GM23338 (cell line): ENCODE measurements around the gene GUCY2C. TPM values are rescaled to one million over a fixed set of nuclear protein-coding genes. Genes with fewer than 3 reads are reported as not detected.

ENCODE experiments used
- ATAC-seq: fragments of 200-7000 bp; cut with Tn5 transposase; 3 replicates; pipeline ENCODE4 v1.9.1; 2020
- DNase-seq: peaks from one replicate; pipeline ENCODE4 v3.0.0-alpha.2; 2015; ENCODE audit warnings: low spot score
- H2AFZ ChIP-seq: fragments of 200-600 bp; sonication (generic); 2 replicates; pipeline ENCODE4 v1.8.0; 2016; ENCODE audit warnings: antibody characterized with exemption, mild to moderate bottlenecking, moderate library complexity
- H3F3A ChIP-seq: fragments of 200-600 bp; sonication (generic); replicated peaks from 2 replicates; pipeline ENCODE4 v1.8.0; 2017; ENCODE audit warnings: antibody characterized with exemption, mixed run types, low read depth
- H3K27ac ChIP-seq: fragments of 200-600 bp; sonication (generic); 2 replicates; pipeline ENCODE4 v1.6.1; 2016; ENCODE audit warnings: low read depth
- H3K27me3 ChIP-seq: fragments of 200-600 bp; sonication (generic); 2 replicates; pipeline ENCODE4 v1.8.0; 2016; ENCODE audit warnings: mild to moderate bottlenecking, mixed run types, moderate library complexity; ENCODE audit not compliant: insufficient read depth
- H3K36me3 ChIP-seq: fragments of 200-600 bp; sonication (generic); 2 replicates; pipeline ENCODE4 v1.8.0; 2016; ENCODE audit warnings: mild to moderate bottlenecking; ENCODE audit not compliant: insufficient read depth
- H3K4me1 ChIP-seq: fragments of 200-600 bp; sonication (generic); 2 replicates; pipeline ENCODE4 v1.8.0; 2016; ENCODE audit warnings: mild to moderate bottlenecking, moderate library complexity; ENCODE audit not compliant: insufficient read depth
- H3K4me2 ChIP-seq: fragments of 200-600 bp; sonication (generic); 2 replicates; pipeline ENCODE4 v1.7.1; 2017; ENCODE audit warnings: mixed run types
- H3K4me3 ChIP-seq: fragments of 200-600 bp; sonication (generic); 2 replicates; pipeline ENCODE4 v1.6.1; 2016; ENCODE audit warnings: mixed run types
- H3K79me2 ChIP-seq: fragments of 200-600 bp; sonication (generic); replicated peaks from 2 replicates; pipeline ENCODE4 v1.8.0; 2017; ENCODE audit warnings: mild to moderate bottlenecking; ENCODE audit not compliant: insufficient read depth
- H3K9me2 ChIP-seq: fragments of 200-600 bp; sonication (generic); 2 replicates; pipeline ENCODE4 v1.8.0; 2017; ENCODE audit not compliant: insufficient read depth
- H4K20me1 ChIP-seq: fragments of 200-600 bp; sonication (generic); replicated peaks from 2 replicates; pipeline ENCODE4 v1.8.0; 2017; ENCODE audit warnings: mild to moderate bottlenecking; ENCODE audit not compliant: insufficient read depth
- H3K27ac Mint-ChIP-seq: 2 replicates; pipeline ENCODE4 v1.8.0; 2020; ENCODE audit warnings: inconsistent platforms, mild to moderate bottlenecking, moderate library complexity, mixed read lengths
- H3K27me3 Mint-ChIP-seq: 3 replicates; pipeline ENCODE4 v1.8.0; 2022; ENCODE audit warnings: low read depth, mild to moderate bottlenecking, moderate library complexity, mixed read lengths, inconsistent platforms; ENCODE audit not compliant: insufficient read depth, poor library complexity
- H3K36me3 Mint-ChIP-seq: 3 replicates; pipeline ENCODE4 v1.8.0; 2021; ENCODE audit warnings: low read depth, mild to moderate bottlenecking, inconsistent platforms, moderate library complexity, mixed read lengths
- H3K4me1 Mint-ChIP-seq: 3 replicates; pipeline ENCODE4 v1.8.0; 2020; ENCODE audit warnings: mild to moderate bottlenecking, inconsistent platforms, mixed read lengths
- H3K4me3 Mint-ChIP-seq: 3 replicates; pipeline ENCODE4 v1.8.0; 2021; ENCODE audit warnings: moderate library complexity, mild to moderate bottlenecking, inconsistent platforms, mixed read lengths
- H3K9me3 Mint-ChIP-seq: 3 replicates; pipeline ENCODE4 v1.8.0; 2020; ENCODE audit warnings: moderate library complexity, mild to moderate bottlenecking, inconsistent platforms, mixed read lengths
- CREB1 ChIP-seq: fragments of 250-450 bp; sonication (Bioruptor Pico); IDR thresholded peaks from 2 replicates; pipeline ENCODE4 v1.5.0; 2020; ENCODE audit warnings: low read depth, mild to moderate bottlenecking, moderate library complexity
- EZH2 ChIP-seq: fragments of 200-600 bp; sonication (generic); IDR thresholded peaks from one replicate; pipeline ENCODE4 v1.8.0; 2017; ENCODE audit warnings: antibody characterized with exemption, mild to moderate bottlenecking, low read depth; ENCODE audit not compliant: unreplicated experiment
- EZH2phosphoT487 ChIP-seq: fragments of 200-600 bp; sonication (generic); IDR thresholded peaks from one replicate; pipeline ENCODE4 v1.8.1; 2018; ENCODE audit warnings: antibody characterized with exemption; ENCODE audit not compliant: unreplicated experiment
- POLR2AphosphoS5 ChIP-seq: IDR thresholded peaks from 2 replicates; pipeline ENCODE4 v1.6.1; 2016; ENCODE audit warnings: antibody characterized with exemption, low read depth
- STAT1 ChIP-seq: IDR thresholded peaks from one replicate; pipeline ENCODE4 v1.6.1; 2016; ENCODE audit warnings: antibody characterized with exemption; ENCODE audit not compliant: unreplicated experiment
- ZNF114 ChIP-seq: fragments of 250-450 bp; sonication (Bioruptor Pico); IDR thresholded peaks from 2 replicates; pipeline ENCODE4 v1.5.0; 2020; ENCODE audit warnings: mild to moderate bottlenecking, moderate library complexity
- polyA plus RNA-seq: library from polyadenylated mRNA; unstranded; fragments of >200 nt; fragmentation: Nextera tagmentation; extraction: Ambion mirVana; gene quantifications from 2 replicates; pipeline ENCODE4 v1.2.1, GENCODE V29; 2016
- total RNA-seq: library from RNA; depleted of rRNA; stranded (reverse); fragments of >200 nt; shearing (Covaris generic); gene quantifications from 2 replicates; pipeline ENCODE4 v1.2.3, GENCODE V29; 2014
- TF ChIP-seq, protein P1 (sequence below): IDR thresholded peaks from 2 replicates; pipeline ENCODE4 v1.6.1; 2016; ENCODE audit warnings: antibody characterized with exemption
- TF ChIP-seq, protein P2 (sequence below), 2 experiments: fragments of 200-600 bp in 1 of 2; sonication (generic) in 1 of 2; conservative IDR thresholded peaks; 2 replicates each; pipeline versions ENCODE4 v1.5.1 to v1.6.1; 2016 to 2017; ENCODE audit warnings: antibody characterized with exemption in 2 of 2, low read depth in 2 of 2, mild to moderate bottlenecking in 2 of 2, moderate library complexity in 1 of 2

Gene GUCY2C
- total and polyA plus RNA-seq, 2 experiments from 2014 or later: 2.1 to 3.1 TPM

DNA sequence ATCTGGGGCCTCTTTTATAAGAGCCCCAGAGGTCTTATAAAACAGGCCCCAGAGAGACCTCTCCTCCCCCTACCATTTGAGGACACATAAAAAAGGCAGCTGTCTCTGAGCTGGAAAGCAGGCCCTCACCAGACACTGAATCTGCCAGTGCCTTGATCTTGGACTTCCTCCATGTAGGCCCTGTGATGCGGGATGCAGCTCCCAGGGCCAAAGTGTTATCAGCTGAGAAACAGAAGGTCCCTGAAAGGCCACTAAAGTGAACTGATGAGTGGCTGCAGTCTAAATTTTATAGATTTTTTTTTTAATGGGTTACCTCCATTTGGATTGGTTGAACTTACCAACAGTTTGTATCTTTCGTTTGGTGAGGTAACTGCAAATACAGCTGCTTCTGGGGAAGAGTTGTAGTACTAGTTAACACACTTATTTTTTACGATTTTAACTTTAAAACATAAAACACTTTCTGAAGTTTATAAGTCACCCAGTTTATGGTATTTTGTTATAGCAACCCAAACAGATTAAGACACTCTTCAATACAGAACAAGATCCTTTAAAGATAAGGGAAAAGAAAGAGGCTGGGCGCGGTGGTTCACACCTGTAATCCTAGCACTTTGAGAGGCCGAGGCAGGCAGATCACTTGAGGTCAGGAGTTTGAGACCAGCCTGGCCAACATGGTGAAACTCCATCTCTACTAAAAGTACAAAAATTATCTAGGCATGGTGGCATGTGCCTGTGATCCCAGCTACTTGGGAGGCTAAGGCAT, 5.6 kb upstream of the GUCY2C start:
- H3K36me3 ChIP-seq: peaks cover 71% of the 10 kb centered on the region
- H2AFZ ChIP-seq: no peak overlapping the region
- peaks cover 40% of the 10 kb centered on the region for H3K27me3 Mint-ChIP-seq
- ATAC-seq: no peak
- no peak overlapping the region for H3K4me2 ChIP-seq
- H4K20me1 ChIP-seq: peaks cover 38% of the 10 kb centered on the region
- H3K79me2 ChIP-seq: peaks cover 32% of the 10 kb centered on the region
- no peaks in the 10 kb centered on the region for H3K9me2 ChIP-seq
- peaks cover 31% of the 10 kb centered on the region for H3K4me1 ChIP-seq
- H3K4me1 Mint-ChIP-seq: peaks cover 33% of the 10 kb centered on the region
- no peak overlapping the region for H3K27ac Mint-ChIP-seq
- peaks cover 64% of the 10 kb centered on the region for H3F3A ChIP-seq
- peaks cover 98% of the 10 kb centered on the region for H3K36me3 Mint-ChIP-seq
- no peak; the same call in 1 of the 2 replicates for TF ChIP-seq POLR2AphosphoS5
- TF ChIP-seq ZNF114 (CRISPR knock-in tag): no peak
- TF ChIP-seq STAT1: no peak
- TF ChIP-seq EZH2phosphoT487: no peak
- TF ChIP-seq, protein P1, sequence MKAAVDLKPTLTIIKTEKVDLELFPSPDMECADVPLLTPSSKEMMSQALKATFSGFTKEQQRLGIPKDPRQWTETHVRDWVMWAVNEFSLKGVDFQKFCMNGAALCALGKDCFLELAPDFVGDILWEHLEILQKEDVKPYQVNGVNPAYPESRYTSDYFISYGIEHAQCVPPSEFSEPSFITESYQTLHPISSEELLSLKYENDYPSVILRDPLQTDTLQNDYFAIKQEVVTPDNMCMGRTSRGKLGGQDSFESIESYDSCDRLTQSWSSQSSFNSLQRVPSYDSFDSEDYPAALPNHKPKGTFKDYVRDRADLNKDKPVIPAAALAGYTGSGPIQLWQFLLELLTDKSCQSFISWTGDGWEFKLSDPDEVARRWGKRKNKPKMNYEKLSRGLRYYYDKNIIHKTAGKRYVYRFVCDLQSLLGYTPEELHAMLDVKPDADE: no peak
- TF ChIP-seq CREB1 (CRISPR knock-in tag): no peak
- TF ChIP-seq, protein P2, sequence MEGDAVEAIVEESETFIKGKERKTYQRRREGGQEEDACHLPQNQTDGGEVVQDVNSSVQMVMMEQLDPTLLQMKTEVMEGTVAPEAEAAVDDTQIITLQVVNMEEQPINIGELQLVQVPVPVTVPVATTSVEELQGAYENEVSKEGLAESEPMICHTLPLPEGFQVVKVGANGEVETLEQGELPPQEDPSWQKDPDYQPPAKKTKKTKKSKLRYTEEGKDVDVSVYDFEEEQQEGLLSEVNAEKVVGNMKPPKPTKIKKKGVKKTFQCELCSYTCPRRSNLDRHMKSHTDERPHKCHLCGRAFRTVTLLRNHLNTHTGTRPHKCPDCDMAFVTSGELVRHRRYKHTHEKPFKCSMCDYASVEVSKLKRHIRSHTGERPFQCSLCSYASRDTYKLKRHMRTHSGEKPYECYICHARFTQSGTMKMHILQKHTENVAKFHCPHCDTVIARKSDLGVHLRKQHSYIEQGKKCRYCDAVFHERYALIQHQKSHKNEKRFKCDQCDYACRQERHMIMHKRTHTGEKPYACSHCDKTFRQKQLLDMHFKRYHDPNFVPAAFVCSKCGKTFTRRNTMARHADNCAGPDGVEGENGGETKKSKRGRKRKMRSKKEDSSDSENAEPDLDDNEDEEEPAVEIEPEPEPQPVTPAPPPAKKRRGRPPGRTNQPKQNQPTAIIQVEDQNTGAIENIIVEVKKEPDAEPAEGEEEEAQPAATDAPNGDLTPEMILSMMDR (conservative IDR thresholded peaks at IDR 0.05; ENCODE audit: low read depth in 2 of 2): no peak
- no peak for TF ChIP-seq EZH2
- H3K9me3 Mint-ChIP-seq: peaks cover 22% of the 10 kb centered on the region
- DNase-seq: no peak
- peak overlapping the region; percentile 88; the same call in 1 of the 2 replicates for H3K27ac ChIP-seq
- no peak overlapping the region for H3K4me3 Mint-ChIP-seq
- no peak overlapping the region for H3K4me3 ChIP-seq
- no peaks in the 10 kb centered on the region for H3K27me3 ChIP-seq

DNA sequence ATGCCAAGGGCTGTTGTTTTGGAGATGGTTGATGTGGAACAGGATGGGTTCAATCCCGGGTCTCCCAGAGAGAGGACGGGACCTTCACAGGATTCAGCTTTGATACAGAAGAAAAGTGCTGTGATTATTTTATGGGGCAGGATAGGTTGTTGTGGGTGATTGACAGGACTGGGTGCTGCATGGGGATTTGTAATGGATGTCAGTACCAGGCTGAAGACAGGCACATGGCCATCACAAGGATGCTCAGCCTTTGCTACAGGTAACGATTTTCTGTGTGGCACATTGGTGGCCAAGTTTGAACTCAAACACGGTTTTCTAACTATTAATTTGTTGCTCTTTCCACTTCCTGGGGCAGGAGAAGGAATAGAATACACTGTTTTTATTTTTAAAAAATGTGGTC, 4.5 kb upstream of the GUCY2C start:
- Histone ChIP-seq H3K27me3 (no peaks in the 10 kb centered on the region), H3K79me2 (peaks cover 21% of the 10 kb centered on the region), H3F3A (peaks cover 66% of the 10 kb centered on the region), H3K4me3 (no peak overlapping the region), H3K9me2 (no peaks in the 10 kb centered on the region), H3K36me3 (peaks cover 61% of the 10 kb centered on the region), H3K4me2 (no peak overlapping the region), H2AFZ (no peak overlapping the region), H4K20me1 (peaks cover 37% of the 10 kb centered on the region), H3K4me1 (peaks cover 23% of the 10 kb centered on the region), H3K27ac (peak overlapping the region; percentile 33; the same call in 1 of the 2 replicates)
- Mint-ChIP-seq H3K36me3 (peaks cover 95% of the 10 kb centered on the region), H3K4me1 (peaks cover 24% of the 10 kb centered on the region), H3K9me3 (peaks cover 17% of the 10 kb centered on the region), H3K27ac (0 out of 2 replicates have a peak overlapping the region, but pooled peaks have one; percentile 23), H3K27me3 (peaks cover 36% of the 10 kb centered on the region), H3K4me3 (no peak overlapping the region; the same call in 2 of the 3 replicates)
- DNase-seq (no peak), ATAC-seq (no peak)
- peak; percentile 73; the same call in 1 of the 2 replicates for TF ChIP-seq POLR2AphosphoS5
- TF ChIP-seq, protein P1: no peak
